CD4-positive, alpha-beta T cell treated with Interleukin-15 for 1 hour (primary cell): ENCODE measurements around the gene ETFBKMT.

Source experiments
- DNase-seq: peaks from one replicate; pipeline ENCODE4 v3.0.0-alpha.2; 2020

The ETFBKMT gene, protein sequence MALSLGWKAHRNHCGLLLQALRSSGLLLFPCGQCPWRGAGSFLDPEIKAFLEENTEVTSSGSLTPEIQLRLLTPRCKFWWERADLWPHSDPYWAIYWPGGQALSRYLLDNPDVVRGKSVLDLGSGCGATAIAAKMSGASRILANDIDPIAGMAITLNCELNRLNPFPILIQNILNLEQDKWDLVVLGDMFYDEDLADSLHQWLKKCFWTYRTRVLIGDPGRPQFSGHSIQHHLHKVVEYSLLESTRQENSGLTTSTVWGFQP

DNA sequence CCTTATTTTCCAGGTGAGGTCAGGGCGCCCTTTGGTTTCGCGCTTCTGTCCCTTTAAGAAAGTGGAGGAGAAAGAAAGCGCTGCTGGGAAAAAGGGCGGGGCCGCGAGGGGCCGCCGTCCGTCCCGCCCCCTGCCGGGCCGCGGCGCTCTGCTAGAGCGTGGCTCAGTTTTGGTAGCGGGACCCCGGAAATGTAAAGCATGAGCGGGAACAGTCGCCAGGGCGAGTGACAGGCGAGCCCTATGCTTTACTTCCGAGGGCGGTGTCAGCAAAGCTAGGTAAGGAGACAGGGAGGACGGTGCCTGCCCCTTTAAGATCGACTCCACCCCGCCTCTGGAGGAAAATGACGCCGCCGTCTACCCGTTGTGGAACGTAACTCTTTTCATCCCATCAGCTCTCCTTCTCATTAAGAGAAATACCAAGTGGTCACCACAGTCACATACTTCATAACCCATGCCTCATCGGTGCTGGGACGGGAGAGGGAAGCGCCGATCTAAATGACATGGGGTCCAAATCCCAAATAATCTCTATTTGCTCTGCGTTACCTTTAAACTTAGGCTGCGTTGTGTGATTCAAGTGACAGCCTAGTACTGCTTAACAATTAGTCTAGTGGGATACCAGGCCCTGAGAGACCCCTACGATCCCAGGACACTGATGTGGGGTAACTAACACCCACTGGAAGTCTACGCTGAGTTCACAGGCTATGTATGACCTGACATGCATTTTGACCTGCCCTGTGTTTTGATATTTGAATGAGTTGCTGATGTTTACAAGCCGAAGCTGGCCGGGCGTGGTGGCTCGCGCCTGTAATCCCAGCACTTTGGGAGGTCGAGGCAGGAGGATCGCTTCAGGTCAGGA is at the start of gene ETFBKMT:
ETFBKMT (plus strand) TSS at position 602 of the 856 bp plus-strand sequence. CDS start 2,266 bp downstream, outside the sequence.
- peak; percentile 95 for DNase-seq

GRCh38 chr12:31612819-31613218 is 46.7 kb upstream of the ETFBKMT start:
- no peak for DNase-seq

DNA sequence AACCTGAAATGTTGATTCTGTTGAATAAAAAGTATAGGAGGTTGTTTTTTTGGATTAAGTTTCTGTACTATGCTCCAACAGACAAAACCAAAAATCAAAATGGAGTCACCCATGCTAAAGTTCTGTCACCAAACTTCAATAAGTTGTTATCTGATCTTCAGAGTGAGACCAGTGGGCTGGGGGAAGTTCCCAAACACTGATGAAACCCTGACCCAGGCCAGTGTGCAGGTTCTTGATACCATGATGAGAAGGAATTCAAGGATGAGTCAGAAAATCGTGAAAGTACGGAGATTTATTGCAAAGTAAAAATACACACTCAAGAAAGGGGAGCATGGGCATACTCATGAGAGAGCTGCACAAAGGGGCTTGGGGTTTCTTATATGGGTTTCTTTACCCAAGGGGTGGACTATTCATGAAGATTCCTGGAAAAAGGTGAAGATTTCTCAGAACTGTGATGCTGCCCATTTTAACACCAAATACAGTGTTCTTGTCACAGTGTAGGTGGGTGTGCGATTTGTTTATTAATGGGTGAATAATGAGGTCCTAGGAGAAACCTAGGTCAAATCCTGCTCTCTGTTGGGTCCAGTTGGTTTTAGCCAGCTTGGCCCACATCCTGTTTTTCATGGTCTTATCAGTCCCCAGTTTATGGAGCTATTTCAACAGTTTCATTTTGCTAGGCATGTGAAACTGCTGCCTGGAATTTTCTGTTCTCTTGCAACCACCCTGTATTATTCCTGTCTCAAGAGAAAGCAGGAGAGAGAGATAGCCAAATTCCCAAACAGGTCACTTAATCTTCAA is 41.1 kb upstream of the ETFBKMT start:
- DNase-seq, result no peak

GRCh38 chr12:31620311-31620710 is 39.2 kb upstream of the ETFBKMT start:
- DNase-seq, result no peak

DNA sequence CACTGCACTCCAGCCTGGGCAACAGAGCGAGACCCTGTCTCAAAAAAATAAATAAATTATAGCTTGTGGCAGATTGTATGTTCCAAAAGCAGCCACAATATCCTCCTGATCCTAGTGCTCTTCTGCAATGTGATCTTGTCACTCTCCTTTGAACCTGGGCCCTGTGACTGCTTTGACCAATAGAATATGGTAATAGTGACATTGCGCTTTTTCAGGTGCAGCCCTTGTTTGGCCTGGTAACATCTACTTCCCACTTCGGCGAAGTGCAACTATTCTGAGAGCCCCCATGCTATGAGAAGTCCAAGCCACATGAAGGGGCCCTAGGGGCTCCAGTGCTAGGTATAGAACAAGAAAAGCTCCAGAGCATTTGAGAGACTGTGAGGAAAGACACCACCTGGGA is 37.5 kb upstream of the ETFBKMT start:
- no peak for DNase-seq

DNA sequence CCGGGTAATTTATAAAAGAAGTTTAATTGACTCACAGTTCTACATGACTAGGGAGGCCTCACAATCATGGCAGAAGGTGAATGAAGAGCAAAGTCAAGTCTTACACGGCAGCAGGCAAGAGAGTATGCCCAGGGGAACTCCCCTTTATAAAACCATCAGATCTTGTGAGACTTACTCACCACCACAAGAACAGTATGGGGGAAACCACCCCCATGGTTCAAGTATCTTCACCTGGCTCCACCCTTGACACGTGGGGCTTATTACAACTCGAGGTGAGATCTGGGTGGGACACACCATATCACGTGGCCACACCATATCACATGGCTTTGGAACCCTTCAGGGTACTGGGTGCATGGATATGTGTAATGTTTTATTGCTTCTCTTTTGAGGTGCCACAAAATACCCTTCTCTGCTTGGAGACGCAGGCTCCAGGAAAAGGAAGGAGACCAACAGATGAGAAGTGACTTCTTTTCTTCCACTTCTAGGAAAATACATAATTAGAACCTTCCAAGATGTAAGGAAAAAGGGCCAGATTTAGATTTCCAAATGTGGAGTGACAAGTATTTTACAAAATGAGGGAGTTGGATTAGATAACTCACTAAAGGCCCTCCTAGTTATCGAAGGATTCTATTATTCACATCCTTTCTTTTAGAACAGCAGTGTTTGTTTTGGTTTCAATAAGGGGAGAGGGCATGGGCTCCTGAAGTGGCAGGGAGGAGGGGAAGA is 33.1 kb upstream of the ETFBKMT start:
- no peak for DNase-seq

DNA sequence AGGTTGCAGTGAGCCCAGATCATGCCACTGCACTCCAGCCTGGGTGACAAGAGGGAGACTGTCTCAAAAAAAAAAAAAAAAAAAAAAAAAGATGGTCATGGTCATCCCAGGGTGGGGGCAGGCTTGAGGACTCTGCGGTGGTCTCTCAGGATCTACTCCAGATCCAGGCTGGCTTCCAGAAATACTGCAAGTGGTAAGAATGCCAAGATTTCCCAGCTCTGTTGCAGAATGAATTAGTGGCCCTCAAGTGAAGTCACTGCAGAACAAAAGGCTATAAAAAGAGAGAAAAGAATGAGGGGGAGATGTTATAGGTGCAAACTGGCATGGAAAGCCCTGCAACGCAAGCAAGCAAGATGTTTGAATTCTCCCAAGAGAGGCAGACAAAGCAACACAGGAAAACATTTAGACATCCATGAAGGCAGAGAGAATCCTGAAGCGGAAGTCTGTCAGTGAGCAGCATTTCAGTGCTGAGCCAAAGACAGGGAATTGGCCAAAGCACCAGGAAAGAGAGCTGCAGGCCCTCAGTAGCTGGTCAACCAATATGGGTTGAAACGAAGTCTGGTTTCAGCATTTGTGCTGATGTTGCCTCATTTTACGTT is 31.9 kb upstream of the ETFBKMT start:
- no peak for DNase-seq

GRCh38 chr12:31629756-31630732 is 29.4 kb upstream of the ETFBKMT start:
- DNase-seq, result no peak

DNA sequence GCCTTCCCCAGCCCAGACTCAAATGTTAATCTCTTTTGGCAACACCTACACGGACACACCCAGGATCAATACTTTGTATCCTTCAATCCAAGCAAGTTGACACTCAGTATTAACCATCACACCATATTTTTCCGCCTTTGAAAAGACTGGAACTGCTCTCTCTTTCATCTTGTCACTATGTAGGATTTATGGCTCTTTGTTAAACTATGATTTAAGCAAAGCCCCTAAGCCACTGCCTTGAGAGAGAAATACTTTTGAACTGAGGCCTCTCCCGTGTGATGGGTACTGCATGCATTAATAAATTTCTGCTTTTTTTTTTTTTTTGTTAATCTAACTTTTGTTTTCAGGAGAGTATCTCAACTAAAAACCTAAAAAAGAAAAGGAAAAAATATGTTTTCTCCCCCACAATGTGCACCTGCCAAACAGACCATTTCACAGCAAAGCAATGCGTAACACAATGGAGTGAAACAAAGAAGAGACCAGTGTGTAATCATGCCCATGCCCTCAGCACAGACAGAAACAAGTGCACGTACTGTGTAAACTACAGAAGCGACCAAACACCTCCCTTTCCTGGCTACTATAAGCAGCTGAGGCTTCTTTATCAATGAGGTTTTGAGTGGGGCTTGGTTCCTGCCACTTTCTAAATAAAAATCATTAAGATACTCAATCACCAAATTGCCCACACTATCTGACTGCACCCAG is 28.3 kb upstream of the ETFBKMT start:
- no peak for DNase-seq

DNA sequence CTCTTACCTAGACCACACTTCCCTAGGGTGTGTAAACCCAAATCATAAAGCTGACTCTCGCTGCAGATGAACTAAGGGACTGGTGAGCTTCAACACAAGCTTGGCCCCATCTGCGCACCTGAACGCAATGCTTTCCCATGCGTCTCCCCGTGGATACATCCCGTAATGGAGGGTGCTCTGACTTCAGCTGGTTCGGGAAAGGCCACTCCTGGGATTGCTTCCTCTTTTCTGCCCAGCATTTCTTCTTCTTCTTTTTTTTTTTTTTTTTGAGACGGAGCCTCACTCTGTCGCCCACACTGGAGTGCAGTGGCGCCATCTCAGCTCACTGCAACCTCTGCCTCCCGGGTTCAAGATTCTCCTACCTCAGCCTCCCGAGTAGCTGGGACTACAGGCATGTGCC is 27.7 kb upstream of the ETFBKMT start:
- no peak for DNase-seq

GRCh38 chr12:31633464-31633863 is 26.0 kb upstream of the ETFBKMT start:
- no peak for DNase-seq

- DNase-seq, result no peak
These were observed 24.9 kb upstream of the ETFBKMT start for GRCh38 chr12:31634620-31635019.

- no peak for DNase-seq
These were observed 17.9 kb upstream of the ETFBKMT start for GRCh38 chr12:31641509-31642090.

DNA sequence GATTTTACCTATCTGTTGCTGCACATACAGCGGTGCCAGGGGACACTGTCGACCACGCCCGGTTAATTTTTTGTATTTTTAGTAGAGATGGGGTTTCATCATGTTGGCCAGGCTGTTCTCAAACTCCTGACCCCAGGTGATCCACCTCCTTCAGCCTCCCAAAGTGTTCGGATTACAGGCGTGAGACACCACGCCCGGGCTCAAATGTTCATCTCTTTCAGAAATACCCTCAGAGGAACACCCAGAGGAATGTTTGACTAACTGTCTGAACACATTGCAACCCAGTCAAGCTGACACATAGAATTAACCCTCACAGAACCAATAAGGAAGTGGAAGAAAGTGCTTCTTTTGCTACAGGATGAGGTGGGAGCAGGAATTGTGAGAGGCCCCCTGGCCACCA is 15.0 kb upstream of the ETFBKMT start:
- no peak for DNase-seq

- no peak for DNase-seq
These were observed 13.6 kb upstream of the ETFBKMT start for GRCh38 chr12:31645924-31646323.

DNA sequence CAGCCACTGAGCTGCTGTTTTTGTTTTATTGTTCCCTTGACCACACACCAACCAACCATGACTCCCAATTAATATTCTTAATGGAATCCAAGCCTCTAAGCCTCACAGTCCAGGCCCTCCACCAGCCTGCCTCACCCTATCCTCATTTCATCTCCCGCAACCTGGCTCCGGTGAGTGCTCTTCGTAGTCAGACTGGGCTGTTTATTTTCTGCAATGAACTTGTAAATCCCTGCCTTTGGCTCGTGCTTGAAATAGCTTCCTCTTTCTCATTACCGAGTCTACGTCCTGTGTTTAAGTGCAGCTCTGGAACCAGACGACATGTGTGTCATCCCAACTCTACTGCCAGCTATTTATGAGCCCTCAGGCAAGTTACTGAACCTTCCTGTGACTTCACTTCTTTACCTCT is 12.4 kb upstream of the ETFBKMT start:
- no peak for DNase-seq

DNA sequence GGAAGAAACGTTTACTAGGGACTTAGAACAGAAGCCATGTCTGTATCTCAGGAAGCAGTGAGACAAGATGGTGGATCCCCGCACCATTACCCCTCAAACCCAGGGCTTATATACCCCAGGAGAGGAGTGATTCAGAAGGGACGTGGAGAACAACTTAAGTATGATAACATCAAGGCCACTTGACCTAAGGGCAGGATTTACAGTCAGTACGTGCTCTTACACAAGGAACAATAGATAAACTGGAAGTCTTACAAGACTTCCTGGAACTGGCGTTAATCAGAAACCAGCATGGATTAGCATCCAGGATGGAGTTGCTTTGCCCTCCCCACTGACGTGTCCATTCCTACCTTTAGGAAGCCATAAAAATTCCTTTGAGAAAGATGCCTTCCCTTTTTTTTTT is 8.6 kb upstream of the ETFBKMT start:
- no peak for DNase-seq

DNA sequence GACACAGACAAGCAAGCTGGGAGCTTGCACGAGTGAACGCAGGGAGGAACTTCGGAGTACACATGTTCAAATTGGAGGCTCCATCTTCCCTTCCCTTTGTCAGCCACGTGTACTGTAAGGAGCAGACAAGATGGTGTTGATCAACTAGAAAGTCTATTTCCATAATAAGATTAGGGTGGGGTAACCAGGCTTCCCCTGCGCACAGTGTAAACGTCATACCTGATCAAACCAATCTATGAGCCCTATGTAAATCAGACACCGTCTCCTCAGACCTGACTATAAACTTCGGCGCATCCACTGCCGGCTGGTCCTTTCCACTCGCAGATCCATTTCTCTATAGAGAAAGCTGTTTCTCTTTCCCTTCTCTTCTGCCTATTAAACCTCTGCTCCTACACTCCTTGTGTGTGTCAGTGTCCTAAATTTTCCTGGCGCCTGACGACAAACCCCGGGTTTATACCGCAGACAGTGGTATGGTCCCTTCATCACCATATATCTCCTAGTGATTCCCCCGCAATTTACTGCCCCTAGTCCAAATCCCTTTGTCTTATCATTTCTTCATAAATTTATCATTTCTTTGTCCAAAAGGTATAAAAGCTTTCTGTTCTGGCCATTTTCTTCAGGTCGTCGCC is 7.5 kb upstream of the ETFBKMT start:
- no peak for DNase-seq

GRCh38 chr12:31655208-31655607 is 4.3 kb upstream of the ETFBKMT start:
- DNase-seq, result no peak

DNA sequence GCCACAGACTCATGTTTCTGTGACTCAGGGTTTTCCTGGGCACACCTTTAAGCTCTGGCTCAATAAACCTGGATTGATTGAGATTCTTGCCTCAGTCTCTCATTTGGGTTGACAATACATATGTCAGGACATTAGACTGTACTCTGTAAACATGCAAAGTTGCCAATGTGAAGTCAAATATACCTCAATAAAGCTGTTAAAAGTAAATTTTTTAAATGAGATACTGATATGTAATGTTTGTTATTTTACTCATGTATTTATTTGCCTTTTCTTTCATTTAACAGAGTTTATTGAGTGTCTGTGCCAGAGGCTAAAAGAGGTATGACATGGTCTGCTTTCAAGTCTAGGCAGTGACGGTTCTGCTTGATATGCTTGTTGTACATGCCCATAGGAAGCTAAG is 3.7 kb upstream of the ETFBKMT start:
- DNase-seq, result no peak
